Measurements from ENCODE around the gene PRSS23.

Gene PRSS23

GRCh38 chr11:86802601-86803051, 2.3 kb downstream of the PRSS23 start:
- peaks cover 10% of the 10 kb centered on the region; the same call in 1 of the 2 replicates for H3K27me3 ChIP-seq (ENCODE audit: control insufficient read depth, low read length)
- no peaks in the 10 kb centered on the region for H4K20me1 ChIP-seq (ENCODE audit: control insufficient read depth, insufficient read depth, low read depth, low read length)
- no peaks in the 10 kb centered on the region for H3F3A ChIP-seq (ENCODE audit: control insufficient read depth, insufficient read depth)
- H3K4me3 ChIP-seq (ENCODE audit: low read length): no peak overlapping the region
- no peaks in the 10 kb centered on the region for H3K4me1 ChIP-seq (ENCODE audit: control insufficient read depth, low read length)
- no peaks in the 10 kb centered on the region for H3K36me3 ChIP-seq (ENCODE audit: control insufficient read depth, low read length)
- H3K27ac ChIP-seq (ENCODE audit: low read depth, low read length): no peak overlapping the region
- H3K79me2 ChIP-seq (ENCODE audit: control insufficient read depth, low read length): no peaks in the 10 kb centered on the region
- H3K9me2 ChIP-seq (replicated peaks; ENCODE audit: control insufficient read depth, low read length): no peaks in the 10 kb centered on the region
- no peaks in the 10 kb centered on the region for H3K9me3 ChIP-seq (ENCODE audit: control insufficient read depth, insufficient read depth, low read length)
- TF ChIP-seq CTCF (IDR thresholded peaks at IDR 0.05; ENCODE audit: low read depth, low read length, poor library complexity, severe bottlenecking): peak; percentile 42
- no peak for TF ChIP-seq EZH2phosphoT487 (IDR thresholded peaks at IDR 0.05; ENCODE audit: borderline replicate concordance, low read length)
- H3K4me2 ChIP-seq (ENCODE audit: low read length): no peak overlapping the region

- no peak overlapping the region for H3K4me2 ChIP-seq (ENCODE audit: low read length)
- H3K27me3 ChIP-seq (ENCODE audit: control insufficient read depth, low read length): peaks cover 10% of the 10 kb centered on the region; the same call in 1 of the 2 replicates
- H3K9me2 ChIP-seq (replicated peaks; ENCODE audit: control insufficient read depth, low read length): no peaks in the 10 kb centered on the region
- H3K36me3 ChIP-seq (ENCODE audit: control insufficient read depth, low read length): no peaks in the 10 kb centered on the region
- H3K4me1 ChIP-seq (ENCODE audit: control insufficient read depth, low read length): no peaks in the 10 kb centered on the region
- H3K79me2 ChIP-seq (ENCODE audit: control insufficient read depth, low read length): no peaks in the 10 kb centered on the region
- H3K4me3 ChIP-seq (ENCODE audit: low read length): no peak overlapping the region
- TF ChIP-seq EZH2phosphoT487 (IDR thresholded peaks at IDR 0.05; ENCODE audit: borderline replicate concordance, low read length) (no peak), CTCF (IDR thresholded peaks at IDR 0.05; ENCODE audit: low read depth, low read length, poor library complexity, severe bottlenecking) (no peak)
- H4K20me1 ChIP-seq (ENCODE audit: control insufficient read depth, insufficient read depth, low read depth, low read length): no peaks in the 10 kb centered on the region
- H3K27ac ChIP-seq (ENCODE audit: low read depth, low read length): no peak overlapping the region
- H3F3A ChIP-seq (ENCODE audit: control insufficient read depth, insufficient read depth): no peaks in the 10 kb centered on the region
- no peaks in the 10 kb centered on the region for H3K9me3 ChIP-seq (ENCODE audit: control insufficient read depth, insufficient read depth, low read length)
Measured at GRCh38 chr11:86803136-86804045, 3.0 kb downstream of the PRSS23 start.

DNA sequence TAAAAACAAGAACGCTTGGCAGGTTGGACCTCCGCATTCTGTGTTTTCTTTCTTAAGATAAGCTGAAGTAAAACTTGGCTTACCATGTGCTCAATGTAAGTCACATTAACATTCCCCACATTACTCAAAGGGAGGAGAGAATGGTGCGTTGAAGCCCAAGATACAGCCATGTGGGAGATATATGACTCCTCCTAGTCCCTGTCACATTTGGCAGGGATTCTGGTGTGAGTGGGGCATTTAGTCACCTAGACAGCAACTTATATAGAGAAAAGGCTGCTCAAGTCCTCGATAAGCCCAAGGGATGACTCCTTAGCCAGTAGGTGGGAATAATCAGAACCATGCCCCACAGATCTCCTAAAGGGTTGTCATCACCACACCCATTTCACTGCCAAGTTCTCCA, 4.6 kb downstream of the PRSS23 start:
- no peaks in the 10 kb centered on the region for H3K4me1 ChIP-seq (ENCODE audit: control insufficient read depth, low read length)
- H3K79me2 ChIP-seq (ENCODE audit: control insufficient read depth, low read length): no peaks in the 10 kb centered on the region
- no peaks in the 10 kb centered on the region for H3F3A ChIP-seq (ENCODE audit: control insufficient read depth, insufficient read depth)
- no peak overlapping the region for H3K27ac ChIP-seq (ENCODE audit: low read depth, low read length)
- no peak overlapping the region for H3K4me2 ChIP-seq (ENCODE audit: low read length)
- no peaks in the 10 kb centered on the region for H3K36me3 ChIP-seq (ENCODE audit: control insufficient read depth, low read length)
- H3K9me2 ChIP-seq (replicated peaks; ENCODE audit: control insufficient read depth, low read length): no peaks in the 10 kb centered on the region
- H3K9me3 ChIP-seq (ENCODE audit: control insufficient read depth, insufficient read depth, low read length): no peaks in the 10 kb centered on the region
- H3K4me3 ChIP-seq (ENCODE audit: low read length): no peak overlapping the region
- no peaks in the 10 kb centered on the region for H4K20me1 ChIP-seq (ENCODE audit: control insufficient read depth, insufficient read depth, low read depth, low read length)
- peaks cover 10% of the 10 kb centered on the region; the same call in 1 of the 2 replicates for H3K27me3 ChIP-seq (ENCODE audit: control insufficient read depth, low read length)
- no peak for TF ChIP-seq CTCF (IDR thresholded peaks at IDR 0.05; ENCODE audit: low read depth, low read length, poor library complexity, severe bottlenecking)
- TF ChIP-seq EZH2phosphoT487 (IDR thresholded peaks at IDR 0.05; ENCODE audit: borderline replicate concordance, low read length): no peak
